ENCODE measurements around the gene C5orf63.
A peak's percentile ranks its signal among the peaks of the same experiment; 100 is the strongest.
"Not testable (repeated sequence)": the region's sequence is repeated elsewhere in the genome, so short reads cannot be mapped to it uniquely, and the experiment has no call there.

The C5orf63 gene

GRCh38 chr5:127026166-127026565, 47.1 kb downstream of the C5orf63 start:
- TF ChIP-seq EZH2phosphoT487 (IDR thresholded peaks at IDR 0.05; ENCODE audit: borderline replicate concordance, low read length) (no peak), CTCF (IDR thresholded peaks at IDR 0.05; ENCODE audit: low read depth, low read length, poor library complexity, severe bottlenecking) (no peak)
- Histone ChIP-seq H3K9me2 (replicated peaks; ENCODE audit: control insufficient read depth, low read length) (no peaks in the 10 kb centered on the region), H3K4me3 (ENCODE audit: low read length) (no peak overlapping the region), H3K27ac (ENCODE audit: low read depth, low read length) (no peak overlapping the region), H3K4me2 (ENCODE audit: low read length) (no peak overlapping the region), H4K20me1 (ENCODE audit: control insufficient read depth, insufficient read depth, low read depth, low read length) (peaks cover 3% of the 10 kb centered on the region; the same call in 1 of the 2 replicates), H3K36me3 (ENCODE audit: control insufficient read depth, low read length) (peaks cover 5% of the 10 kb centered on the region; the same call in 1 of the 2 replicates), H3K79me2 (ENCODE audit: control insufficient read depth, low read length) (peaks cover 63% of the 10 kb centered on the region), H3K27me3 (ENCODE audit: control insufficient read depth, low read length) (peaks cover 4% of the 10 kb centered on the region; the same call in 1 of the 2 replicates), H3K4me1 (ENCODE audit: control insufficient read depth, low read length) (peaks cover 34% of the 10 kb centered on the region), H3F3A (ENCODE audit: control insufficient read depth, insufficient read depth) (no peaks in the 10 kb centered on the region), H3K9me3 (ENCODE audit: control insufficient read depth, insufficient read depth, low read length) (no peaks in the 10 kb centered on the region)

- peak overlapping the region; percentile 10; the same call in 1 of the 2 replicates for H3K4me2 ChIP-seq (ENCODE audit: low read length)
- H3F3A ChIP-seq (ENCODE audit: control insufficient read depth, insufficient read depth) = no peaks in the 10 kb centered on the region
- no peak overlapping the region for H3K27ac ChIP-seq (ENCODE audit: low read depth, low read length)
- H3K4me1 ChIP-seq (ENCODE audit: control insufficient read depth, low read length) = peaks cover 32% of the 10 kb centered on the region
- peaks cover 4% of the 10 kb centered on the region; the same call in 1 of the 2 replicates for H3K27me3 ChIP-seq (ENCODE audit: control insufficient read depth, low read length)
- peaks cover 67% of the 10 kb centered on the region for H3K79me2 ChIP-seq (ENCODE audit: control insufficient read depth, low read length)
- no peaks in the 10 kb centered on the region for H3K9me2 ChIP-seq (replicated peaks; ENCODE audit: control insufficient read depth, low read length)
- no peaks in the 10 kb centered on the region for H3K9me3 ChIP-seq (ENCODE audit: control insufficient read depth, insufficient read depth, low read length)
- H4K20me1 ChIP-seq (ENCODE audit: control insufficient read depth, insufficient read depth, low read depth, low read length) = peaks cover 3% of the 10 kb centered on the region; the same call in 1 of the 2 replicates
- H3K4me3 ChIP-seq (ENCODE audit: low read length) = no peak overlapping the region
- H3K36me3 ChIP-seq (ENCODE audit: control insufficient read depth, low read length) = peaks cover 5% of the 10 kb centered on the region; the same call in 1 of the 2 replicates
- no peak for TF ChIP-seq EZH2phosphoT487 (IDR thresholded peaks at IDR 0.05; ENCODE audit: borderline replicate concordance, low read length)
- TF ChIP-seq CTCF (IDR thresholded peaks at IDR 0.05; ENCODE audit: low read depth, low read length, poor library complexity, severe bottlenecking) = no peak
Measured at GRCh38 chr5:127025467-127025866, 47.8 kb downstream of the C5orf63 start.

- H3K4me3 ChIP-seq (ENCODE audit: low read length) = no peak overlapping the region
- no peaks in the 10 kb centered on the region for H3F3A ChIP-seq (ENCODE audit: control insufficient read depth, insufficient read depth)
- H3K9me2 ChIP-seq (replicated peaks; ENCODE audit: control insufficient read depth, low read length) = no peaks in the 10 kb centered on the region
- H3K9me3 ChIP-seq (ENCODE audit: control insufficient read depth, insufficient read depth, low read length) = no peaks in the 10 kb centered on the region
- H3K27ac ChIP-seq (ENCODE audit: low read depth, low read length) = no peak overlapping the region
- TF ChIP-seq EZH2phosphoT487 (IDR thresholded peaks at IDR 0.05; ENCODE audit: borderline replicate concordance, low read length) (no peak), CTCF (IDR thresholded peaks at IDR 0.05; ENCODE audit: low read depth, low read length, poor library complexity, severe bottlenecking) (no peak)
- H3K27me3 ChIP-seq (ENCODE audit: control insufficient read depth, low read length) = peaks cover 4% of the 10 kb centered on the region; the same call in 1 of the 2 replicates
- peaks cover 3% of the 10 kb centered on the region; the same call in 1 of the 2 replicates for H4K20me1 ChIP-seq (ENCODE audit: control insufficient read depth, insufficient read depth, low read depth, low read length)
- H3K4me1 ChIP-seq (ENCODE audit: control insufficient read depth, low read length) = peaks cover 36% of the 10 kb centered on the region
- no peak overlapping the region for H3K4me2 ChIP-seq (ENCODE audit: low read length)
- H3K36me3 ChIP-seq (ENCODE audit: control insufficient read depth, low read length) = no peaks in the 10 kb centered on the region; the same call in 1 of the 2 replicates
- H3K79me2 ChIP-seq (ENCODE audit: control insufficient read depth, low read length) = peaks cover 63% of the 10 kb centered on the region
Measured at GRCh38 chr5:127024821-127025220, 48.5 kb downstream of the C5orf63 start.

GRCh38 chr5:127023552-127024191, 49.6 kb downstream of the C5orf63 start:
- not testable (repeated sequence) for H3K27ac ChIP-seq (ENCODE audit: low read depth, low read length); H3K27me3 ChIP-seq (ENCODE audit: control insufficient read depth, low read length); H3F3A ChIP-seq (ENCODE audit: control insufficient read depth, insufficient read depth); H3K4me3 ChIP-seq (ENCODE audit: low read length); H3K36me3 ChIP-seq (ENCODE audit: control insufficient read depth, low read length); H3K4me2 ChIP-seq (ENCODE audit: low read length); H4K20me1 ChIP-seq (ENCODE audit: control insufficient read depth, insufficient read depth, low read depth, low read length); H3K9me2 ChIP-seq (replicated peaks; ENCODE audit: control insufficient read depth, low read length); H3K9me3 ChIP-seq (ENCODE audit: control insufficient read depth, insufficient read depth, low read length)
- H3K4me1 ChIP-seq (ENCODE audit: control insufficient read depth, low read length) = peaks cover 35% of the 10 kb centered on the region
- peaks cover 52% of the 10 kb centered on the region for H3K79me2 ChIP-seq (ENCODE audit: control insufficient read depth, low read length)
